ENCODE data around the gene CRABP2.

Gene CRABP2

GRCh38 chr1:156741481-156741983 lies 36.1 kb upstream of the CRABP2 start:
- TF ChIP-seq ZFX (IDR thresholded peaks at IDR 0.05; ENCODE audit: borderline replicate concordance) (no peak), CTCF (IDR thresholded peaks at IDR 0.05) (no peak)
- H3K27ac ChIP-seq = peak overlapping the region; percentile 92

GRCh38 chr1:156740741-156741480 lies 35.5 kb upstream of the CRABP2 start, which contains the start of gene MRPL24:
Gene MRPL24 (minus strand): TSS chr1:156741088. CDS start chr1:156738704, 2,384 bp downstream.
- H3K27ac ChIP-seq = peak within 1 kb of the TSS; percentile 92
- TF ChIP-seq ZFX (IDR thresholded peaks at IDR 0.05; ENCODE audit: borderline replicate concordance) (no peak), CTCF (IDR thresholded peaks at IDR 0.05) (no peak)

GRCh38 chr1:156740237-156740740 lies 34.9 kb upstream of the CRABP2 start:
- TF ChIP-seq ZFX (IDR thresholded peaks at IDR 0.05; ENCODE audit: borderline replicate concordance) = no peak
- H3K27ac ChIP-seq = peak overlapping the region; percentile 92

- peak overlapping the region; percentile 92; the same call in 1 of the 2 replicates for H3K27ac ChIP-seq
- TF ChIP-seq ZFX (IDR thresholded peaks at IDR 0.05; ENCODE audit: borderline replicate concordance) = no peak
- TF ChIP-seq CTCF (IDR thresholded peaks at IDR 0.05) = no peak
These were observed 33.5 kb upstream of the CRABP2 start for GRCh38 chr1:156738916-156739315.

- H3K27ac ChIP-seq = peak overlapping the region; percentile 7; the same call in 1 of the 2 replicates
- TF ChIP-seq CTCF (IDR thresholded peaks at IDR 0.05) = no peak
- TF ChIP-seq ZFX (IDR thresholded peaks at IDR 0.05; ENCODE audit: borderline replicate concordance) = no peak
These were observed 33.0 kb upstream of the CRABP2 start for GRCh38 chr1:156738407-156738806.

- no peak for TF ChIP-seq CTCF (IDR thresholded peaks at IDR 0.05)
- no peak for TF ChIP-seq ZFX (IDR thresholded peaks at IDR 0.05; ENCODE audit: borderline replicate concordance)
- peak overlapping the region; percentile 22 for H3K27ac ChIP-seq
These were observed 28.7 kb upstream of the CRABP2 start for GRCh38 chr1:156733989-156734584.

- TF ChIP-seq ZFX (IDR thresholded peaks at IDR 0.05; ENCODE audit: borderline replicate concordance) (0 out of 2 replicates have a peak, but pooled peaks have one; percentile 54), CTCF (IDR thresholded peaks at IDR 0.05) (no peak)
- H3K27ac ChIP-seq = peak within 1 kb of the TSS; percentile 92
These were observed 23.4 kb upstream of the CRABP2 start, which contains the start of gene ISG20L2 for GRCh38 chr1:156728599-156729462. Gene ISG20L2 (minus strand): TSS chr1:156728766. CDS start chr1:156727652, 1,114 bp downstream.

Data from 22Rv1 (cell line).